Measurements from ENCODE around the gene ECE2.
A peak's percentile ranks its signal among the peaks of the same experiment; 100 is the strongest.

The ECE2 gene

DNA sequence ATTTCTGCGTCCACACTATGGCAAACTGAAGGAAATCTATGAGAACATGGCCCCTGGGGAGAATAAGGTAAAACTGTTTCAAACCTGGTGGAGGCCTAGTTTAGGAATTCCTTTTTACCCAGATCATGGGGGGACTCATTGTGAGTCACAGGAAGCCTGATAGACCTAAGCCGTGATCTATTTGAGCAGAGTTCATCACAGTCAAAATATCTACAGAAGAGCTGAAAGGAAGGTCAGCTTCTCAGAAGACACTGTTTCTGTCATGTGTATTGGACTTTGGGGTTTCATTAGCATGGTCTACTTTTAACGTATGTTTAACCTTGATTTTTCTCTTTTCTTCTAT lies 24.5 kb downstream of the ECE2 start:
- peaks cover 33% of the 10 kb centered on the region for H3K79me2 ChIP-seq (ENCODE audit: control insufficient read depth, low read length)

DNA sequence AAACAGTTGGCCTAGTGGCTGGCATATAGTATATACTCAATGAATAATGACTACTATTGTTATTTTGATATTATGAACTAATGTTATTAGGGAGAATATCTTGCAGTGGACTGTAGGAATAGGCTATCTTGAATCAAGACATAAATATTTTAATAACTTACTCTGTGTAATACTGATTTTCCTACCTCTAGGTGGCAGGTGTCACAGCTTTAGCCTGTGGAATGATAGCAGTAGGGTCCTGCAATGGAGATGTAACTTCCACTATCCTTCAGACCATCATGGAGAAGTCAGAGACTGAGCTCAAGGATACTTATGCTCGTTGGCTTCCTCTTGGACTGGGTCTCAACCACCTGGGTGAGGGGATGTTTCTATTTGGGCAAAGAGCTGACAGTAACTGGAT lies 29.8 kb downstream of the ECE2 start:
- H3K9me2 ChIP-seq (replicated peaks; ENCODE audit: control insufficient read depth, low read length), result no peaks in the 10 kb centered on the region
- H3K27ac ChIP-seq (ENCODE audit: low read depth, low read length), result no peak overlapping the region
- H3K4me3 ChIP-seq (ENCODE audit: low read length), result no peak overlapping the region
- H3K79me2 ChIP-seq (ENCODE audit: control insufficient read depth, low read length), result peaks cover 18% of the 10 kb centered on the region
- H3K27me3 ChIP-seq (ENCODE audit: control insufficient read depth, low read length), result no peaks in the 10 kb centered on the region
- no peaks in the 10 kb centered on the region for H3F3A ChIP-seq (ENCODE audit: control insufficient read depth, insufficient read depth)
- TF ChIP-seq EZH2phosphoT487 (IDR thresholded peaks at IDR 0.05; ENCODE audit: borderline replicate concordance, low read length) (no peak), CTCF (IDR thresholded peaks at IDR 0.05; ENCODE audit: low read depth, low read length, poor library complexity, severe bottlenecking) (peak; percentile 61)
- peaks cover 2% of the 10 kb centered on the region for H3K4me1 ChIP-seq (ENCODE audit: control insufficient read depth, low read length)
- H4K20me1 ChIP-seq (ENCODE audit: control insufficient read depth, insufficient read depth, low read depth, low read length), result no peaks in the 10 kb centered on the region
- peaks cover 87% of the 10 kb centered on the region for H3K36me3 ChIP-seq (ENCODE audit: control insufficient read depth, low read length)
- no peak overlapping the region for H3K4me2 ChIP-seq (ENCODE audit: low read length)
- no peaks in the 10 kb centered on the region for H3K9me3 ChIP-seq (ENCODE audit: control insufficient read depth, insufficient read depth, low read length)

More for the DNA sequence above, 24.5 kb downstream of the ECE2 start:
- Histone ChIP-seq H3K9me3 (ENCODE audit: control insufficient read depth, insufficient read depth, low read length) (no peaks in the 10 kb centered on the region), H3K27ac (ENCODE audit: low read depth, low read length) (no peak overlapping the region), H3K27me3 (ENCODE audit: control insufficient read depth, low read length) (0 out of 2 replicates have a peak, but pooled peaks cover 4% of the 10 kb centered on the region), H4K20me1 (ENCODE audit: control insufficient read depth, insufficient read depth, low read depth, low read length) (peaks cover 9% of the 10 kb centered on the region; the same call in 1 of the 2 replicates), H3F3A (ENCODE audit: control insufficient read depth, insufficient read depth) (peaks cover 3% of the 10 kb centered on the region; the same call in 1 of the 2 replicates), H3K4me2 (ENCODE audit: low read length) (peak overlapping the region; percentile 67), H3K4me1 (ENCODE audit: control insufficient read depth, low read length) (peaks cover 16% of the 10 kb centered on the region), H3K9me2 (replicated peaks; ENCODE audit: control insufficient read depth, low read length) (no peaks in the 10 kb centered on the region), H3K4me3 (ENCODE audit: low read length) (peak overlapping the region; percentile 82), H3K36me3 (ENCODE audit: control insufficient read depth, low read length) (peaks cover 61% of the 10 kb centered on the region)
- TF ChIP-seq CTCF (IDR thresholded peaks at IDR 0.05; ENCODE audit: low read depth, low read length, poor library complexity, severe bottlenecking) (no peak), EZH2phosphoT487 (IDR thresholded peaks at IDR 0.05; ENCODE audit: borderline replicate concordance, low read length) (no peak)

DNA sequence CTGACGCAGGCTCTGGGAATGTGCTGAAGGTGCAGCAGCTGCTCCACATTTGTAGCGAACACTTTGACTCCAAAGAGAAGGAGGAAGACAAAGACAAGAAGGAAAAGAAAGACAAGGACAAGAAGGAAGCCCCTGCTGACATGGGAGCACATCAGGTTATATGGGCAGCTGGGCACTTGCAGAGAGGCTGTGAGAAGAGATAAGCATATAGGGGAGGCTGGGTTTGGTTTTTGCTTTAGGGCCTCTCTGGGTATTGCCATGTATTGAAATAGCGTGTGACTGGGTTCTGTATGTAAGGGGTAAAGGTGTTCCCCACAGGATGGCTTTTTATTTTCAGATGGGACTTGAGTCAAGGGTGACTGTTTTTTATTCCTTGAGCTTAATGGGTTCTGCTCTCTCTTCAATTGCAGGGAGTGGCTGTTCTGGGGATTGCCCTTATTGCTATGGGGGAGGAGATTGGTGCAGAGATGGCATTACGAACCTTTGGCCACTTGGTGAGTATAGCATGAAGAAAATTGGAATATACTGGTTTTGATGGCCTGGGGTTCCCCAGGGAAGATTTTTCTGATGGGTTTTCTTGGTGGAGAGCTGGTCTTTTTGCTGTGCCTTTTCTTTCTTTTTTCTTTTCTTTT lies 30.6 kb downstream of the ECE2 start:
- H3K79me2 ChIP-seq (ENCODE audit: control insufficient read depth, low read length), result peaks cover 10% of the 10 kb centered on the region
- no peak for TF ChIP-seq CTCF (IDR thresholded peaks at IDR 0.05; ENCODE audit: low read depth, low read length, poor library complexity, severe bottlenecking)
- TF ChIP-seq EZH2phosphoT487 (IDR thresholded peaks at IDR 0.05; ENCODE audit: borderline replicate concordance, low read length), result no peak
- no peaks in the 10 kb centered on the region for H3K4me1 ChIP-seq (ENCODE audit: control insufficient read depth, low read length)
- H3K9me2 ChIP-seq (replicated peaks; ENCODE audit: control insufficient read depth, low read length), result no peaks in the 10 kb centered on the region
- H3K9me3 ChIP-seq (ENCODE audit: control insufficient read depth, insufficient read depth, low read length), result no peaks in the 10 kb centered on the region
- H3K4me2 ChIP-seq (ENCODE audit: low read length), result no peak overlapping the region
- H3F3A ChIP-seq (ENCODE audit: control insufficient read depth, insufficient read depth), result peaks cover under 1% of the 10 kb centered on the region
- H3K36me3 ChIP-seq (ENCODE audit: control insufficient read depth, low read length), result peaks cover 79% of the 10 kb centered on the region
- H4K20me1 ChIP-seq (ENCODE audit: control insufficient read depth, insufficient read depth, low read depth, low read length), result no peaks in the 10 kb centered on the region
- H3K27ac ChIP-seq (ENCODE audit: low read depth, low read length), result no peak overlapping the region
- H3K27me3 ChIP-seq (ENCODE audit: control insufficient read depth, low read length), result no peaks in the 10 kb centered on the region
- H3K4me3 ChIP-seq (ENCODE audit: low read length), result no peak overlapping the region

Measured in DOHH2 (cell line).